ENCODE measurements around the gene ASPDH.
A peak's percentile ranks its signal among the peaks of the same experiment; 100 is the strongest.
"Not testable (repeated sequence)": the region's sequence is repeated elsewhere in the genome, so short reads cannot be mapped to it uniquely, and the experiment has no call there.

ASPDH gene

GRCh38 chr19:50478901-50479715 is 34.6 kb downstream of the ASPDH start:
- DNase-seq (ENCODE audit: low read depth in 2 of 2): no peak

- no peak for DNase-seq (ENCODE audit: low read depth in 2 of 2)
Measured at GRCh38 chr19:50477751-50478515, 35.8 kb downstream of the ASPDH start.

GRCh38 chr19:50476907-50477238 is 36.8 kb downstream of the ASPDH start:
- DNase-seq (ENCODE audit: low read depth in 2 of 2): no peak

GRCh38 chr19:50476224-50476906 is 37.3 kb downstream of the ASPDH start, which contains the start of the genes EMC10 and GARIN5A:
EMC10 (plus strand) TSS chr19:50476507; CDS start chr19:50476545, 38 bp downstream.
GARIN5A (minus strand) TSS chr19:50476848; CDS start chr19:50476388, 460 bp downstream.
- DNase-seq (ENCODE audit: low read depth in 2 of 2): peak; percentile 82 to 91

GRCh38 chr19:50475736-50476223 is 37.9 kb downstream of the ASPDH start:
- no peak for DNase-seq (ENCODE audit: low read depth in 2 of 2)

- DNase-seq (ENCODE audit: low read depth in 2 of 2): no peak
Measured at GRCh38 chr19:50475101-50475568, 38.6 kb downstream of the ASPDH start.

- DNase-seq (ENCODE audit: low read depth in 2 of 2): not testable (repeated sequence)
Measured at GRCh38 chr19:50473336-50473735, 40.4 kb downstream of the ASPDH start.

- DNase-seq (ENCODE audit: low read depth in 2 of 2): no peak
Measured at GRCh38 chr19:50468818-50469217, 44.9 kb downstream of the ASPDH start.

- DNase-seq (ENCODE audit: low read depth in 2 of 2): no peak
Measured at GRCh38 chr19:50467566-50467965, 46.1 kb downstream of the ASPDH start.

GRCh38 chr19:50466706-50467039 is 47.0 kb downstream of the ASPDH start:
- no peak for DNase-seq (ENCODE audit: low read depth in 2 of 2)

- DNase-seq (ENCODE audit: low read depth in 2 of 2): no peak
Measured at GRCh38 chr19:50465986-50466705, 47.6 kb downstream of the ASPDH start.

GRCh38 chr19:50465000-50465399 is 48.7 kb downstream of the ASPDH start:
- DNase-seq (ENCODE audit: low read depth in 2 of 2): no peak

- no peak for DNase-seq (ENCODE audit: low read depth in 2 of 2)
Measured at GRCh38 chr19:50464348-50464747, 49.4 kb downstream of the ASPDH start.

GRCh38 chr19:50462970-50463369 is 50.7 kb downstream of the ASPDH start:
- no peak for DNase-seq (ENCODE audit: low read depth in 2 of 2)

Data from activated CD4-positive, alpha-beta T cell treated with anti-CD3 and anti-CD28 coated beads for 24 hours (primary cell).